Sigmoid colon (tissue), 7 donors: Measurements from ENCODE around the gene PSMA6. TPM values are rescaled to one million over a fixed set of nuclear protein-coding genes. Genes with fewer than 3 reads are reported as not detected.

Source experiments
- DNase-seq: peaks from one replicate; pipeline ENCODE4 v3.0.0-alpha.2; 2019
- H3K27ac ChIP-seq, 4 donors: fragments of 200-600 bp; sonication (generic); one replicate each; pipeline ENCODE4 v1.5.1; 2016 to 2019; ENCODE audit warnings: mild to moderate bottlenecking in 1 of 4
- H3K27me3 ChIP-seq, 3 donors: fragments of 200-600 bp; sonication (generic); one replicate each; pipeline ENCODE4 v1.5.1; 2019; ENCODE audit warnings: mild to moderate bottlenecking in 1 of 3
- H3K36me3 ChIP-seq, 4 donors: fragments of 200-600 bp; sonication (generic); one replicate each; pipeline ENCODE4 v1.5.1; 2016 to 2019
- H3K4me1 ChIP-seq, 4 donors: fragments of 200-600 bp; sonication (generic); one replicate each; pipeline ENCODE4 v1.5.1; 2017 to 2019
- H3K4me3 ChIP-seq, 4 donors: fragments of 200-600 bp; sonication (generic); one replicate each; pipeline ENCODE4 v1.5.1; 2017 to 2019; ENCODE audit warnings: mild to moderate bottlenecking in 2 of 4, moderate library complexity in 1 of 4
- H3K9me3 ChIP-seq, 4 donors: fragments of 200-600 bp in 3 of 4; sonication (generic) in 3 of 4; one replicate each; pipeline versions ENCODE4 v1.5.1 to v1.6.1; 2013 to 2019
- EP300 ChIP-seq, 4 donors: sonication (generic); formaldehyde crosslinking; IDR thresholded peaks; one replicate each; pipeline ENCODE4 v1.6.1; 2017; ENCODE audit warnings: antibody characterized with exemption in 4 of 4
- POLR2A ChIP-seq, 2 donors: fragments of 450-650 bp; IDR thresholded peaks; one replicate each; pipeline ENCODE4 v1.6.1; 2016; ENCODE audit warnings: antibody characterized with exemption in 2 of 2, mild to moderate bottlenecking in 2 of 2, moderate library complexity in 2 of 2
- POLR2AphosphoS5 ChIP-seq, 4 donors: sonication (generic); formaldehyde crosslinking; IDR thresholded peaks; one replicate each; pipeline ENCODE4 v1.6.1; 2017; ENCODE audit warnings: antibody characterized with exemption in 4 of 4
- WGBS, 2 donors: extraction: QIAGEN DNeasy Blood & Tissue Kit; methylation state at CpG; one replicate each; pipeline ENCODE4 v1.1.7; 2013; 5-methylcytosine and 5-hydroxymethylcytosine counted together
- intact Hi-C: fragments of 100-400 bp; cut with DNase I; formaldehyde crosslinking; loops from one replicate; pipeline ENCODE4 v1.15.1; 2023
- polyA plus RNA-seq, 3 donors: library from polyadenylated mRNA; stranded (reverse); fragments of 200-250 nt; gene quantifications; one replicate each; pipeline ENCODE4 v1.2.3, GENCODE V29; 2013
- total RNA-seq, 4 donors: library from RNA; depleted of rRNA; stranded (reverse); fragments of >200 nt; gene quantifications; one replicate each; pipeline ENCODE4 v1.1.0, GENCODE V29; 2016
- TF ChIP-seq, protein P1 (sequence below), 4 experiments: fragments of 450-650 bp in 3 of 4; fragments of 200-600 bp in 1 of 4; IDR thresholded peaks; one replicate each; pipeline ENCODE4 v1.5.1; 2016 to 2019; ENCODE audit warnings: antibody characterized with exemption in 4 of 4, mild to moderate bottlenecking in 3 of 4, moderate library complexity in 2 of 4
- donor health status: healthy with polysubstance abuse.
- donor health status: Bipolar disorder and iron deficiency.
- donor health status: healthy.

The PSMA6 gene
- total and polyA plus RNA-seq, 7 donors = 104 to 344 (median 203) TPM

DNA sequence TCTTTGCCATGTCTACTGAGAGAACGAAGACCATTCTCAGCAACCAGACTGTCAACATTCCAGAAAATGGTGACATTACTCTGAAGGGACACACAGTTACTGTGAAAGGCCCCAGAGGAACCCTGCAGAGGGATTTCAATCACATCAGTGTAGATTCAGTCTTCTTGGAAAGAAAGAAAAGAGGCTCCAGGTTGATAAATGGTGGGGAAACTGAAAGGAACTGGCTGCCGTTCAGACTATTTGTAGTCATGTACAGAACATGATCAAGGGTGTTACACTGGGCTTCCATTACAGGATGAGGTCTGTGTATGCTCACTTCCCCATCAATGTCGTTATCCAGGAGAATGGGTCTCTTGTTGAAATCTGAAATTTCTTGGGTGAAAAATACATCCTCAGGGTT lies 29.7 kb upstream of the PSMA6 start:
- 72 to 92% methylated on average over 3 of the region's 3 CpGs for WGBS, 2 donors
- H3K27ac ChIP-seq = no peak overlapping the region
- H3K36me3 ChIP-seq = peaks cover 0 to 7% (median 0%) of the 10 kb centered on the region in 4 donors
- no peak overlapping the region for H3K4me3 ChIP-seq
- intact Hi-C loops = loop anchor here (2.0 kb wide), 1 partner anchor 144 kb away; no protein-coding TSS in a partner anchor
- H3K27me3 ChIP-seq = no peaks in the 10 kb centered on the region
- no peak for TF ChIP-seq EP300 (IDR thresholded peaks at IDR 0.05)
- no peak for TF ChIP-seq POLR2AphosphoS5 (IDR thresholded peaks at IDR 0.05)
- TF ChIP-seq, protein P1, sequence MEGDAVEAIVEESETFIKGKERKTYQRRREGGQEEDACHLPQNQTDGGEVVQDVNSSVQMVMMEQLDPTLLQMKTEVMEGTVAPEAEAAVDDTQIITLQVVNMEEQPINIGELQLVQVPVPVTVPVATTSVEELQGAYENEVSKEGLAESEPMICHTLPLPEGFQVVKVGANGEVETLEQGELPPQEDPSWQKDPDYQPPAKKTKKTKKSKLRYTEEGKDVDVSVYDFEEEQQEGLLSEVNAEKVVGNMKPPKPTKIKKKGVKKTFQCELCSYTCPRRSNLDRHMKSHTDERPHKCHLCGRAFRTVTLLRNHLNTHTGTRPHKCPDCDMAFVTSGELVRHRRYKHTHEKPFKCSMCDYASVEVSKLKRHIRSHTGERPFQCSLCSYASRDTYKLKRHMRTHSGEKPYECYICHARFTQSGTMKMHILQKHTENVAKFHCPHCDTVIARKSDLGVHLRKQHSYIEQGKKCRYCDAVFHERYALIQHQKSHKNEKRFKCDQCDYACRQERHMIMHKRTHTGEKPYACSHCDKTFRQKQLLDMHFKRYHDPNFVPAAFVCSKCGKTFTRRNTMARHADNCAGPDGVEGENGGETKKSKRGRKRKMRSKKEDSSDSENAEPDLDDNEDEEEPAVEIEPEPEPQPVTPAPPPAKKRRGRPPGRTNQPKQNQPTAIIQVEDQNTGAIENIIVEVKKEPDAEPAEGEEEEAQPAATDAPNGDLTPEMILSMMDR (IDR thresholded peaks at IDR 0.05) = no peak
- no peak for TF ChIP-seq POLR2A (IDR thresholded peaks at IDR 0.05)
- no peaks in the 10 kb centered on the region for H3K9me3 ChIP-seq
- DNase-seq = no peak
- H3K4me1 ChIP-seq = no peaks in the 10 kb centered on the region

DNA sequence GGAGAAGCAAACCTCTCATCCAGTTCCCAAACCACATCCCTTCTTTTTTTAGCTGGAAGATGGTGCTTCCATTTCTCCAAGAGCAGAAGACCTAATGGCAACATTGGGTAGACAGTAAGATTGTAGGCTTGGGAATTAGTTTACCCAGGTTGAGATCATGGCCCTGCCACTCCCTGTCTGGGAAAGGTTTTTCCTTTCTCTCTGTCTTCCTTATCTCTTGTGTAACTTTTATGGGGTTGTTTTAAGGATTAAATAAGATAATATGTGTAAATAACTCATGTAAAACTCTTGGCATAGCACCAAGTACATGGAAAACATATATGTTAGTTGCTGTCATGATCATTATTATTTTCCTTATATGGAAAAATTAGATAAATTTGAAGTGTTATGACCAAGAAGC lies 23.2 kb upstream of the PSMA6 start:
- no peak overlapping the region for H3K4me3 ChIP-seq
- no peak overlapping the region for H3K27ac ChIP-seq
- no peaks in the 10 kb centered on the region for H3K9me3 ChIP-seq
- no peak for DNase-seq
- intact Hi-C loops = no loop called here
- H3K4me1 ChIP-seq = no peaks in the 10 kb centered on the region
- H3K27me3 ChIP-seq = no peaks in the 10 kb centered on the region
- H3K36me3 ChIP-seq = peaks cover 0 to 29% (median 0%) of the 10 kb centered on the region in 4 donors
- TF ChIP-seq POLR2AphosphoS5 (IDR thresholded peaks at IDR 0.05) (no peak), POLR2A (IDR thresholded peaks at IDR 0.05) (no peak), EP300 (IDR thresholded peaks at IDR 0.05) (no peak)
- TF ChIP-seq, protein P1 (IDR thresholded peaks at IDR 0.05) = no peak

DNA sequence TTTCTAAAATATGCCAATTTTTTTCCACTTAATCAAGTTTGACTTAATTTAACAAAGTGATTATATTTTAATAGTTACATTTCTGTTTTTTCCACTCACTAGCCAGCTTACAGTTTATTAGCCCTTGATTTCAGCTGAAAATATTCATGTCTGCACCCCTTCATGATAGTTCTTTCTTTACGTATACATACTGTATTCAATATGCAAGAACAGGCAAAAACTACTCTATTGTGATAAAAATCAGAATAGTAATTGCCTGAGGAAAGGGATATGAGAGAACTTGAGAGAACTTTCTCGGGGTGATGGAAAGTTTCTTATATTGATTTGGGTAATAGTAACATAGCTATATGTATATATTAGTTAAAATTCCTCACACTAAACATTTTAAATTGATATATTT lies 17.4 kb upstream of the PSMA6 start:
- H3K4me3 ChIP-seq = no peak overlapping the region
- no peaks in the 10 kb centered on the region for H3K4me1 ChIP-seq
- intact Hi-C loops = no loop called here

DNA sequence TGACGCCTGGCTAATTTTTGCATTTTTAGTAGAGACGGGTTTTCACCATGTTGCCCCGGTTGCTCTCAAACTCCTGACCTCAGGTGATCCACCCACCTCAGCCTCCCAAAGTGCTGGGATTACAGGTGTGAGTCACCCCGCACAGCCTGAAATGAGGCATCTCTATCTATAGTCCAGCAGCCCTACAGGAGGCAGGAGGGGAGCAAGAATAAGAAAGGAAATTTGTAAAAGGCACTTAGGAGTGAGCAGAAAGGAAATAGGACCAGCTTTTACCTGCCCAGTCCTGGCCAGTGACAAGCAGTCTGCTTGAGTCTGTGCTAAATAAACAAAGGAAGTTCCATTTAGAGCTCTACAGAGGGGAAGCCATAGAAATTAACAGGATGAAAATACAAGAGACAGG lies 15.0 kb upstream of the PSMA6 start:
- Histone ChIP-seq H3K4me3 (no peak overlapping the region), H3K27me3 (no peaks in the 10 kb centered on the region), H3K27ac (no peak overlapping the region), H3K4me1 (no peaks in the 10 kb centered on the region), H3K9me3 (no peaks in the 10 kb centered on the region), H3K36me3 (peaks cover 0 to 33% (median 0%) of the 10 kb centered on the region in 4 donors)
- WGBS, 2 donors = 93% methylated on average over 4 of the region's 4 CpGs
- DNase-seq = no peak
- no peak for TF ChIP-seq POLR2A (IDR thresholded peaks at IDR 0.05)
- no peak for TF ChIP-seq POLR2AphosphoS5 (IDR thresholded peaks at IDR 0.05)
- TF ChIP-seq, protein P1 (IDR thresholded peaks at IDR 0.05) = no peak
- no peak for TF ChIP-seq EP300 (IDR thresholded peaks at IDR 0.05)
- intact Hi-C loops = no loop called here

More for the DNA sequence above, 17.4 kb upstream of the PSMA6 start:
- WGBS, 2 donors = 68 to 92% methylated on average over 2 of the region's 2 CpGs
- TF ChIP-seq, protein P1 (IDR thresholded peaks at IDR 0.05) = no peak
- TF ChIP-seq POLR2A (IDR thresholded peaks at IDR 0.05) (no peak), EP300 (IDR thresholded peaks at IDR 0.05) (no peak), POLR2AphosphoS5 (IDR thresholded peaks at IDR 0.05) (no peak)
- DNase-seq = no peak
- Histone ChIP-seq H3K27me3 (no peaks in the 10 kb centered on the region), H3K27ac (no peak overlapping the region), H3K36me3 (peaks cover 0 to 43% (median 0%) of the 10 kb centered on the region in 4 donors), H3K9me3 (no peaks in the 10 kb centered on the region)

DNA sequence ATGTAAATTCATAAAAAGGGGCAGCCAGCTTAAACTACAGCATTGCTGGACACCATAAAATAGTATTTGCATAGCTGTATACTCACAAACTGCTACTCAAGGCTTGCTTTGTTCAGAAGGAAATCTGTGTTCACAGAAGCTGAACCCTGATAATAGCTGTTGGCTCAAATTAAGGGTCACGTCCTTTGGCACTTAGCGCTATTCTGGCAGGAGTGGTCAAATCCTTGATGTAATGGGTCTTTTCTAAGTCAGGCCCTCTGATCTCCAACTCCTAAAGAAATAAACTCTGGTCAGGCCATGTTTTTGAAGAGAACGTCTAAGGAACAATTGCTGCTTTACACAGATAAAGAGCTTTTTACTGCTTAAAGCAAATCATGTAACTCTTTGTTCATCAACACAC lies 12.8 kb upstream of the PSMA6 start:
- DNase-seq = no peak
- Histone ChIP-seq H3K27ac (no peak overlapping the region), H3K36me3 (peaks cover 0 to 18% (median 0%) of the 10 kb centered on the region in 4 donors), H3K9me3 (no peaks in the 10 kb centered on the region), H3K4me3 (no peak overlapping the region), H3K4me1 (no peaks in the 10 kb centered on the region), H3K27me3 (no peaks in the 10 kb centered on the region)
- intact Hi-C loops = no loop called here
- WGBS, 2 donors = 89 to 94% methylated on average over 3 of the region's 3 CpGs
- TF ChIP-seq, protein P1 (IDR thresholded peaks at IDR 0.05) = no peak
- TF ChIP-seq POLR2AphosphoS5 (IDR thresholded peaks at IDR 0.05) (no peak), POLR2A (IDR thresholded peaks at IDR 0.05) (no peak), EP300 (IDR thresholded peaks at IDR 0.05) (no peak)
